Activated naive CD4-positive, alpha-beta T cell treated with anti-CD3 and anti-CD28 coated beads for 36 hours (primary cell): ENCODE measurements around the gene NUCKS1. TPM values are rescaled to one million over a fixed set of nuclear protein-coding genes. Genes with fewer than 3 reads are reported as not detected.
A peak's percentile ranks its signal among the peaks of the same experiment; 100 is the strongest.

Experiments used
- CTCF ChIA-PET: fragments of 350-600 bp; sonication (Branson Sonifier 250); formaldehyde crosslinking; loops from one replicate; lab custom pipeline; 2021; ENCODE audit warnings: antibody characterized with exemption; lab: Charles Lee
- DNase-seq: peaks from one replicate; pipeline ENCODE4 v3.0.0-alpha.2; 2020
- H3K27ac Mint-ChIP-seq: one replicate; pipeline ENCODE4 v1.8.0; 2021; ENCODE audit warnings: mild to moderate bottlenecking, mixed read lengths
- H3K27me3 Mint-ChIP-seq: one replicate; pipeline ENCODE4 v1.8.0; 2021; ENCODE audit warnings: low read depth, mixed read lengths
- H3K36me3 Mint-ChIP-seq: one replicate; pipeline ENCODE4 v1.8.0; 2021; ENCODE audit warnings: low read depth, mixed read lengths
- H3K4me1 Mint-ChIP-seq: one replicate; pipeline ENCODE4 v1.8.0; 2021; ENCODE audit warnings: low read depth, mixed read lengths
- H3K4me3 Mint-ChIP-seq: one replicate; pipeline ENCODE4 v1.8.0; 2021; ENCODE audit warnings: mild to moderate bottlenecking, moderate library complexity, mixed read lengths
- H3K9me3 Mint-ChIP-seq: one replicate; pipeline ENCODE4 v1.8.0; 2021; ENCODE audit warnings: mixed read lengths
- intact Hi-C: fragments of 100-400 bp; cut with micrococcal nuclease; formaldehyde crosslinking; loops from one replicate; pipeline ENCODE4 v1.15.1; 2023
- total RNA-seq, 2 experiments: library from RNA; stranded (reverse); gene quantifications; one replicate each; pipeline ENCODE4 v1.2.3, GENCODE V29; 2021

The NUCKS1 gene
- total RNA-seq, 2 experiments from 2014 or later, result 215 to 218 TPM

DNA sequence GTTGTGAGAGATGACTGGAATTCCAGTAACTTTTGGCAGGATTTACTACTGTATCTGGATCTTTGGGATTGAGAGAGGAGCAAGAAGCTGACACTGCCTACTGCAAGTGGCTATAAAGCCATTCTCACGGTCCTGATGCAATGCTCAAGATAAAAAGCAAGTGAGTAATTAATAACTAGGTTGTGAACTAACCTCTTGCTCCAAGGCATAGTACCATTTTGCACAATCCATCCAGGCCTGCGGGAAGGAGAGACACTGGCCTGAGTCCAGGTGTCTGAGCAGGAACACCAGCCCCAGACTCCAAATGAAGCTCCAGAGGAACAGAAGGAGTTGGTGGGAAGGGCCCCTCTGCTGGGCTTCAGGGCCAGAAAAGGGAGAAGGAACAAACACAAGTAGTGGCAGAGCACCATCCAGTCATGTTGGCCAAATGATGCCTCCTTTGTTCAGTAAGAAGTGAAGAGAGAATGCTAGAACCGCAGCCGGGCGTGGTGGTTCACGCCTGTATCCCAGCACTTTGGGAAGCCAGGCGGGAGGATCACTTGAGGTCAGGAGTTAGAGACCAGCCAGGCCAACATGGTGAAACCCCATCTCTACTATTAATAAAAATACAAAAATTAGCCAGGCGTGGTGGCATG lies 59.7 kb downstream of the NUCKS1 start:
- no peak overlapping the region for H3K4me3 Mint-ChIP-seq
- no peaks in the 10 kb centered on the region for H3K36me3 Mint-ChIP-seq
- peaks cover 13% of the 10 kb centered on the region for H3K27me3 Mint-ChIP-seq
- no peak overlapping the region for H3K27ac Mint-ChIP-seq
- no peaks in the 10 kb centered on the region for H3K4me1 Mint-ChIP-seq
- H3K9me3 Mint-ChIP-seq, result no peaks in the 10 kb centered on the region
- CTCF ChIA-PET, result interaction anchor here (4.8 kb wide), 1 partner anchor 32 kb away, joined by 18 read pairs; no protein-coding TSS in a partner anchor
- no peak for DNase-seq
- intact Hi-C loops, result no loop called here

GRCh38 chr1:205689479-205689878 lies 60.5 kb downstream of the NUCKS1 start:
- Mint-ChIP-seq H3K4me3 (no peak overlapping the region), H3K4me1 (no peaks in the 10 kb centered on the region), H3K9me3 (no peaks in the 10 kb centered on the region), H3K27me3 (peaks cover 13% of the 10 kb centered on the region), H3K27ac (no peak overlapping the region), H3K36me3 (no peaks in the 10 kb centered on the region)
- CTCF ChIA-PET, result interaction anchor here (4.8 kb wide), 1 partner anchor 31 kb away, joined by 18 read pairs; no protein-coding TSS in a partner anchor
- DNase-seq, result no peak
- intact Hi-C loops, result no loop called here

DNA sequence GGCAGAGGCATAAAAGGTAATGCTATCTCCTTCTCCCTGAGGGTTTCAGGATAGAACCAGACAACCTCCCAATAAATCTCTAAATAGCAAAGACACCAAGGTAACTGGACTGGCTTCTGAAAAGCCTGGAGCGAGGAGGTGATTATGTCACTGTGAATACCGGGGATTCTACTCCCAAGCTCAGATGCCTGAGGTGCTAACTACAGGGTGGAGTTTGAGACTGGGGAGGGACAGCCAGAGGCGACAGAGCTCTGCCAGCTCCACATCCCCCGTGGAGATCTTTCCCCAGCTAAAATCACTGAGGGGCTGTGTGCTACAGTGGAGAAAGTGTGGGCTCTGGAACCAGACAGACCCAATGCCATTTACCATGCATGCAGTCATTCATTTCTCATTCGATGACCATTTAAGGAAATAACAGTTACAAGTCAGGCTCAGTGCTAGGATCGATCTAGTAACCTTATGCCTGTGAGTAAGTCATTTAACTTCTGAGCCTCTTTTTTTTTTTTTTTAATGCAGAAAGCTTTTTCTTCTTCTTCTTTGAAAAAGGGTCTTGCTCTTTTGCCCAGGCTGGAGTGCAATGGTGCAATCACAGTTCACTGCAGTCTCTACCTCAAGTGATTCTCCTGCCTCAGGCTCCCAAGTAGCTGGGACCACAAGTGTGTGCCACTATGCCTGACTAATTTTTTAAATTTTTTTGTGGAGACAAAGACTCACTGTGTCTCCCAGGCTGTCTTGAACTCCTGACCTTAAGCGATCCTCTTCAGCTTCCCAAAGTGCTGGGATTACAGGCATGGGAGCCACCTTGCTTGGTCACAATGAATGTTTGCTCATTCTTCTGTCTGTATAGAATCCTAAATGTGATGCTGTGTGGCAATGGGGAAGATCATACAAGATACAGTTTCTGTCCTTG lies 61.6 kb downstream of the NUCKS1 start:
- no peak for DNase-seq
- intact Hi-C loops, result no loop called here
- no peaks in the 10 kb centered on the region for H3K36me3 Mint-ChIP-seq
- no peaks in the 10 kb centered on the region for H3K9me3 Mint-ChIP-seq
- H3K4me3 Mint-ChIP-seq, result no peak overlapping the region
- CTCF ChIA-PET, result interaction anchor here (0.6 to 4.8 kb wide), 3 partner anchors 30 to 57 kb away, joined by 3 to 18 read pairs (median 5); no protein-coding TSS in a partner anchor
- H3K27me3 Mint-ChIP-seq, result peaks cover 13% of the 10 kb centered on the region
- no peak overlapping the region for H3K27ac Mint-ChIP-seq
- no peaks in the 10 kb centered on the region for H3K4me1 Mint-ChIP-seq

- Mint-ChIP-seq H3K27ac (no peak overlapping the region), H3K4me1 (no peaks in the 10 kb centered on the region), H3K9me3 (no peaks in the 10 kb centered on the region), H3K36me3 (no peaks in the 10 kb centered on the region), H3K4me3 (no peak overlapping the region), H3K27me3 (peaks cover 9% of the 10 kb centered on the region)
- CTCF ChIA-PET, result interaction anchor here (0.7 to 4.8 kb wide), 4 partner anchors 21 to 200 kb away, joined by 3 to 18 read pairs (median 3); no protein-coding TSS in a partner anchor
- intact Hi-C loops, result no loop called here
- no peak for DNase-seq
These were observed 62.7 kb downstream of the NUCKS1 start for GRCh38 chr1:205687242-205687641.

DNA sequence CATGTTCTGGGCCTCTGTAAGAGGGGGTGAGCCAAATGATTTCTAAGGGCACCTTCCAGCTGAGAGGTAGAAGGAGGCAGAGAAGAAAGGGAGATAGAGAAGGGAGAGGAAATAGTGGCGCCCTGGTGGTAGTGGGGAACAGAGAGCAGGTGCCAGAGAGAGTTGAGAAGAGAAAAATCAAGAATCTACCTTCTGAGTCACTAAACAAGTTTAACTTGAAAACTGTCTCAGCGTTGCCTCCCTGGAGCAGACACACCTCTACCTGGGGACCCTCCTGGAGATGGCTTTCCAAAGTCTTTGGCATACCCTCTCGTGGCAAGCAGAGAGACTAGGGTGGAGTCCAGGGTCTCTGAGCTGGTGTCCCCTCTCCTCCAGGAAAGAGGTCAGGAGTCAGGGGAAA lies 68.6 kb downstream of the NUCKS1 start:
- Mint-ChIP-seq H3K4me3 (no peak overlapping the region), H3K9me3 (no peaks in the 10 kb centered on the region), H3K27me3 (peaks cover 8% of the 10 kb centered on the region), H3K4me1 (peaks cover 12% of the 10 kb centered on the region), H3K27ac (no peak overlapping the region), H3K36me3 (no peaks in the 10 kb centered on the region)
- CTCF ChIA-PET, result interaction anchor here (9.9 kb wide), 1 partner anchor 24 kb away, joined by 93 read pairs; no protein-coding TSS in a partner anchor
- intact Hi-C loops, result loop anchor here (2.0 kb wide), 1 partner anchor 29 kb away; no protein-coding TSS in a partner anchor
- DNase-seq, result no peak

GRCh38 chr1:205680073-205680851 lies 69.7 kb downstream of the NUCKS1 start, which contains the start of gene SLC45A3:
Gene SLC45A3 (minus strand): TSS chr1:205680509. CDS start chr1:205664656, 15,853 bp downstream.
- Mint-ChIP-seq H3K27me3 (peaks cover 10% of the 10 kb centered on the region), H3K27ac (no peak within 1 kb of the TSS), H3K36me3 (no peaks in the 10 kb centered on the region), H3K4me1 (peaks cover 12% of the 10 kb centered on the region), H3K9me3 (no peaks in the 10 kb centered on the region), H3K4me3 (peak within 1 kb of the TSS; percentile 70)
- peak; percentile 17 for DNase-seq
- CTCF ChIA-PET, result interaction anchor here (1.1 to 9.9 kb wide), 5 partner anchors 23 to 297 kb away, joined by 3 to 93 read pairs (median 4); no protein-coding TSS in a partner anchor
- intact Hi-C loops, result loop anchor here (2.0 kb wide), 1 partner anchor 31 kb away; no protein-coding TSS in a partner anchor

DNA sequence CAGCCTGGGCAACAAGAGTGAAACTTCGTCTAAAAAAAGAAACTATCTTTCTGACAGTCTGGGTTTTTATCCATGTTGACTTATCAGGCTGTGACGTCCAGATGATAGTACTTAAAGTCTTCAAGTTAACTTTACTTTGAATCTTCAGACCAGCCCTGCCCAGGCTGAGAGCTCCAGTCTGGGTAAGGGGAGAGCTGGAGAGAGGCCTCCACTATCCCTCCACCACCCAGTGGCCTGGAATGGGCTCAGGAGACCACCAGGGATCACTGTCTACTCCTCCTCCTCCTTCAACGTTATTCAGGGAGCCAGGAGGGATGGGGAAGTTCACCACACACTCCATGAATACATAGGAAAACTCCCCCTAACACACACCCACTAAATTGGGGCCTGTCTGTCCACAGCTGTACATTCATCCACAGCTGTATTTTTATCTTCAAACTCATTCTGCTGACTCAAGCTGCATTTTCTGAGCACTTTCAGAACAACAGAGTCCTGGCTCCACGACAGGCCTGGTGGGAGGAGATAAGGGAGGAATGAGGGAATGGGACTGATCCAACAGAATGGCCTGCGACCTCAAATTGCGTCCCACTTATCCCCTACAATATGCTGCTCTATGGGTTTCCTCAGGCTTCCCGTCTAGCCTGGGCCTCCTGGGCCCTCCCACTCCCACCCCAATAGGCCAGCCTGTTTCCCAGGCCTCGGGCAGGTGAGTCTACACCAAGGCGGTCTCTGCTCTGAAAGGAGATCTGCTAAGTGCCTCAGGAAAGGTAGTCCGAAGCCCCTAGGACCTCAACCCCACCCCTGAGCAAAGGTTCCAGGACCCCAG lies 71.5 kb downstream of the NUCKS1 start:
- peaks cover 10% of the 10 kb centered on the region for H3K27me3 Mint-ChIP-seq
- no peaks in the 10 kb centered on the region for H3K36me3 Mint-ChIP-seq
- CTCF ChIA-PET, result interaction anchor here (1.2 to 9.9 kb wide), 6 partner anchors 11 to 299 kb away, joined by 4 to 93 read pairs (median 6); no protein-coding TSS in a partner anchor
- H3K4me1 Mint-ChIP-seq, result peaks cover 12% of the 10 kb centered on the region
- H3K4me3 Mint-ChIP-seq, result peak overlapping the region; percentile 70
- no peak for DNase-seq
- H3K27ac Mint-ChIP-seq, result no peak overlapping the region
- intact Hi-C loops, result no loop called here
- H3K9me3 Mint-ChIP-seq, result no peaks in the 10 kb centered on the region

DNA sequence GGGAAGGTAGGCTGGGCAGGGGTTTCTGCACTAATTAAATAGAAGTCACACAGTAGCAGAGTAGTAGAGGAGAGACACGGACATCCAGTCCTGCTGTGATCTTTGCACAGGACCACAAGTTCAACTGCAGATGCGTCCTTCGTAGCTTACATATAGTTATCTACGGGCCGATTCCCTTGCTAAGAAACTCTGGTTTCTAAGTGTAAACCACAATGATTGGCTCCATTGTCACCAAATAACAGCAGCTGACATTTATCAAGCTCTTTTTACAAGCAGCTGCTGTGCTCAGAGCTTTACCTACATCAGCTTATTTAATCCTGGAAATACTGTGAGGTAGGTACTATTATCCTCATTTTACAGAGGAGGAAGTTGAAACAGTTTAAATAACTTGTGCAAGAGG lies 72.8 kb downstream of the NUCKS1 start:
- peaks cover 12% of the 10 kb centered on the region for H3K4me1 Mint-ChIP-seq
- H3K36me3 Mint-ChIP-seq, result no peaks in the 10 kb centered on the region
- no peak for DNase-seq
- H3K4me3 Mint-ChIP-seq, result no peak overlapping the region
- no peaks in the 10 kb centered on the region for H3K9me3 Mint-ChIP-seq
- H3K27me3 Mint-ChIP-seq, result peaks cover 11% of the 10 kb centered on the region
- CTCF ChIA-PET, result interaction anchor here (1.7 to 9.9 kb wide), 4 partner anchors 10 to 85 kb away, joined by 4 to 93 read pairs (median 11); no protein-coding TSS in a partner anchor
- intact Hi-C loops, result no loop called here
- no peak overlapping the region for H3K27ac Mint-ChIP-seq

DNA sequence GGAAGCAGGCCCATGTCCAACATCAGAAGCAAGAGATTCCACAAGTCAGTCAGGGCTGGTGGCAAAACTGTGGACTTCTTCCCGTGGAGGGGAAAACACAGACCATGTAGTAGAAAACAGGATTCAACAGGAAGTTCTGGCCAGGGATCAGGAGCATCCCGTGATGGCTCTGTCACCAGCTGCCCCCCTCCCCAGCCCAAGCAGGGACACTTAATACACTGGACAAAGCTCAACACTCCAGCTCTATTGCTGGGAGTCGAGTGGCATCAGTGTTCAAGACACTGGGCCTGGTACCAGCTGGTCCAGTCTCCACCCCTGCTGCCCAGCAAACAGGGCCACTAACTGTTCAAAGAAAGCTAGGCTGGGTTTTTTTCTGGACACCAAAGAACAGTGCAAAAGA lies 73.4 kb downstream of the NUCKS1 start:
- H3K4me3 Mint-ChIP-seq, result no peak overlapping the region
- CTCF ChIA-PET, result interaction anchor here (2.1 to 9.9 kb wide), 3 partner anchors 19 to 85 kb away, joined by 8 to 93 read pairs (median 14); no protein-coding TSS in a partner anchor
- H3K27ac Mint-ChIP-seq, result no peak overlapping the region
- H3K36me3 Mint-ChIP-seq, result no peaks in the 10 kb centered on the region
- H3K27me3 Mint-ChIP-seq, result peaks cover 12% of the 10 kb centered on the region
- H3K4me1 Mint-ChIP-seq, result peaks cover 12% of the 10 kb centered on the region
- no peaks in the 10 kb centered on the region for H3K9me3 Mint-ChIP-seq
- intact Hi-C loops, result no loop called here
- DNase-seq, result no peak

- DNase-seq, result no peak
- CTCF ChIA-PET, result interaction anchor here (2.5 to 9.9 kb wide), 2 partner anchors 18 to 84 kb away, joined by 8 to 93 read pairs; no protein-coding TSS in a partner anchor
- Mint-ChIP-seq H3K36me3 (no peaks in the 10 kb centered on the region), H3K4me1 (peaks cover 12% of the 10 kb centered on the region), H3K9me3 (no peaks in the 10 kb centered on the region), H3K27ac (no peak overlapping the region), H3K27me3 (peaks cover 9% of the 10 kb centered on the region), H3K4me3 (no peak overlapping the region)
- intact Hi-C loops, result no loop called here
These were observed 74.0 kb downstream of the NUCKS1 start for GRCh38 chr1:205676002-205676401.

DNA sequence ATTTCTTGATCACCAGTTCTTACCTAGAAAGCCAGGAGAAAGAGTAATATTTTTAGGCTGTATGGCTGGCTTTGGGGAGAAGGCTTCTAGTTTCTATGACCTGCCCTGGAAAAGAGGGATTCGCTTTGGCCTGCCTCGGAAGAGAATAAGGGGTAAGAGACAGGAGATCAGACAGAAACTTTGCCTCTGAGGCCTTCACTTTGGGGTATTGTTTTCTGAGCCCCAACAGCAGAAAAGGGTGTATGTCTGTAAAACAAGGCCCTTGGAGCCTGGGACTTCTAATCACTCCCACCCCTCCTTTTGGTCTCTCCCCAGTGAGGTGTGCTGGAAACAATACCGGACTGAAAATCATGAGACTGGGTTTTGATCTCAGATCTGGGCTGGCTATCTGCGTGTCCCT lies 74.7 kb downstream of the NUCKS1 start:
- no peak for DNase-seq
- Mint-ChIP-seq H3K36me3 (no peaks in the 10 kb centered on the region), H3K27me3 (peaks cover 5% of the 10 kb centered on the region), H3K4me1 (peaks cover 9% of the 10 kb centered on the region), H3K4me3 (no peak overlapping the region), H3K9me3 (no peaks in the 10 kb centered on the region), H3K27ac (no peak overlapping the region)
- intact Hi-C loops, result no loop called here
- CTCF ChIA-PET, result interaction anchor here (9.9 kb wide), 1 partner anchor 18 kb away, joined by 93 read pairs; no protein-coding TSS in a partner anchor
